Ishikawa (cell line): ENCODE measurements around the gene AP5S1.

ENCODE experiments used
- CREB1 ChIP-seq: IDR thresholded peaks from 2 replicates; pipeline ENCODE4 v1.6.1; 2012; ENCODE audit warnings: low read depth
- EGR1 ChIP-seq: IDR thresholded peaks from 2 replicates; pipeline ENCODE4 v1.6.1; 2012
- EP300 ChIP-seq: IDR thresholded peaks from 2 replicates; pipeline ENCODE4 v1.6.1; 2012; ENCODE audit warnings: borderline replicate concordance
- FOXM1 ChIP-seq: IDR thresholded peaks from 2 replicates; pipeline ENCODE4 v1.6.1; 2012; ENCODE audit warnings: low read depth, borderline replicate concordance
- MAX ChIP-seq: IDR thresholded peaks from 2 replicates; pipeline ENCODE4 v1.6.1; 2012
- RAD21 ChIP-seq: IDR thresholded peaks from 2 replicates; pipeline ENCODE4 v1.6.1; 2012; ENCODE audit warnings: low read depth
- TCF12 ChIP-seq: IDR thresholded peaks from 2 replicates; pipeline ENCODE4 v1.6.1; 2012; ENCODE audit warnings: low read depth
- TEAD4 ChIP-seq: IDR thresholded peaks from 2 replicates; pipeline ENCODE4 v1.6.1; 2012
- YY1 ChIP-seq: IDR thresholded peaks from 2 replicates; pipeline ENCODE4 v1.6.1; 2012; ENCODE audit warnings: low read depth
- ZBTB7A ChIP-seq: IDR thresholded peaks from 2 replicates; pipeline ENCODE4 v1.6.1; 2012; ENCODE audit warnings: low read depth
- TF ChIP-seq, protein P1 (sequence below): IDR thresholded peaks from 2 replicates; pipeline ENCODE4 v1.6.1; 2012; ENCODE audit warnings: low read depth, mild to moderate bottlenecking

- TF ChIP-seq FOXM1 (no peak), MAX (no peak), EP300 (no peak), EGR1 (no peak), YY1 (no peak), RAD21 (no peak), TCF12 (no peak), CREB1 (no peak), TEAD4 (no peak), ZBTB7A (no peak)
- TF ChIP-seq, protein P1, sequence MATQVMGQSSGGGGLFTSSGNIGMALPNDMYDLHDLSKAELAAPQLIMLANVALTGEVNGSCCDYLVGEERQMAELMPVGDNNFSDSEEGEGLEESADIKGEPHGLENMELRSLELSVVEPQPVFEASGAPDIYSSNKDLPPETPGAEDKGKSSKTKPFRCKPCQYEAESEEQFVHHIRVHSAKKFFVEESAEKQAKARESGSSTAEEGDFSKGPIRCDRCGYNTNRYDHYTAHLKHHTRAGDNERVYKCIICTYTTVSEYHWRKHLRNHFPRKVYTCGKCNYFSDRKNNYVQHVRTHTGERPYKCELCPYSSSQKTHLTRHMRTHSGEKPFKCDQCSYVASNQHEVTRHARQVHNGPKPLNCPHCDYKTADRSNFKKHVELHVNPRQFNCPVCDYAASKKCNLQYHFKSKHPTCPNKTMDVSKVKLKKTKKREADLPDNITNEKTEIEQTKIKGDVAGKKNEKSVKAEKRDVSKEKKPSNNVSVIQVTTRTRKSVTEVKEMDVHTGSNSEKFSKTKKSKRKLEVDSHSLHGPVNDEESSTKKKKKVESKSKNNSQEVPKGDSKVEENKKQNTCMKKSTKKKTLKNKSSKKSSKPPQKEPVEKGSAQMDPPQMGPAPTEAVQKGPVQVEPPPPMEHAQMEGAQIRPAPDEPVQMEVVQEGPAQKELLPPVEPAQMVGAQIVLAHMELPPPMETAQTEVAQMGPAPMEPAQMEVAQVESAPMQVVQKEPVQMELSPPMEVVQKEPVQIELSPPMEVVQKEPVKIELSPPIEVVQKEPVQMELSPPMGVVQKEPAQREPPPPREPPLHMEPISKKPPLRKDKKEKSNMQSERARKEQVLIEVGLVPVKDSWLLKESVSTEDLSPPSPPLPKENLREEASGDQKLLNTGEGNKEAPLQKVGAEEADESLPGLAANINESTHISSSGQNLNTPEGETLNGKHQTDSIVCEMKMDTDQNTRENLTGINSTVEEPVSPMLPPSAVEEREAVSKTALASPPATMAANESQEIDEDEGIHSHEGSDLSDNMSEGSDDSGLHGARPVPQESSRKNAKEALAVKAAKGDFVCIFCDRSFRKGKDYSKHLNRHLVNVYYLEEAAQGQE = no peak
Observed at GRCh38 chr20:3800256-3800877, 20.0 kb upstream of the AP5S1 start.
